GM12878 (cell line): ENCODE data around the gene COBLL1. TPM values are rescaled to one million over a fixed set of nuclear protein-coding genes. Genes with fewer than 3 reads are reported as not detected.

Source experiments
- ATAC-seq: fragments of 200-7000 bp; cut with Tn5 transposase; 3 replicates; pipeline ENCODE4 v1.9.1; 2020; ENCODE audit warnings: mild to moderate bottlenecking, moderate library complexity
- BruUV-seq: library from RNA; stranded (reverse); fragments of 400-500 nt; replicated peaks from 2 replicates; lab custom pipeline; 2021; lab: Mats Ljungman, UMichigan
- CTCF ChIA-PET: fragments of 300-600 bp; sonication (Branson Sonifier 250); formaldehyde crosslinking; extraction: SDS; loops from one replicate; lab custom pipeline; 2021; ENCODE audit warnings: inconsistent platforms; lab: Yijun Ruan, JAX
- POLR2A ChIA-PET: fragments of 350-600 bp; formaldehyde crosslinking; extraction: SDS; loops from one replicate; lab custom pipeline; 2021; ENCODE audit warnings: inconsistent platforms; lab: Charles Lee
- RAD21 ChIA-PET: fragments of 300-600 bp; sonication (Branson Sonifier 250); formaldehyde crosslinking; loops from one replicate; lab custom pipeline; 2023; ENCODE audit warnings: antibody characterized with exemption; ENCODE audit not compliant: unreplicated experiment; lab: Charles Lee
- SMC1A ChIA-PET: fragments of 300-600 bp; sonication (Branson Sonifier 250); formaldehyde crosslinking; loops from one replicate; lab custom pipeline; 2023; ENCODE audit not compliant: unreplicated experiment, uncharacterized antibody; lab: Charles Lee
- DNase-seq: peaks from one replicate; pipeline ENCODE4 v3.0.0-alpha.2; 2011; ENCODE audit warnings: low read depth, low spot score
- FAIRE-seq: peaks from 3 replicates; lab custom pipeline; 2011; peaks lifted over from hg19 to GRCh38; lab: Jason Lieb, UNC
- H2AFZ ChIP-seq: 2 replicates; pipeline ENCODE4 v1.6.0; 2011; ENCODE audit warnings: low read depth, low read length, control low read depth; ENCODE audit not compliant: control insufficient read depth
- H3K27ac ChIP-seq: 2 replicates; pipeline ENCODE4 v1.5.1; 2011; ENCODE audit warnings: control low read depth; ENCODE audit not compliant: control insufficient read depth, insufficient read depth
- H3K27me3 ChIP-seq, 2 experiments: replicated peaks in 1 of 2; 2 replicates each; pipeline versions ENCODE4 v1.6.0 to v1.6.1; 2011; ENCODE audit warnings: low read length in 1 of 2; ENCODE audit not compliant: control insufficient read depth in 2 of 2, insufficient read depth in 2 of 2
- H3K36me3 ChIP-seq, 2 experiments: 2 replicates each; pipeline ENCODE4 v1.5.1; 2011; ENCODE audit warnings: low read length in 1 of 2; ENCODE audit not compliant: control insufficient read depth in 2 of 2, insufficient read depth in 2 of 2
- H3K4me1 ChIP-seq: 2 replicates; pipeline ENCODE4 v1.6.1; 2011; ENCODE audit warnings: mild to moderate bottlenecking, low read length, moderate library complexity, mixed read lengths; ENCODE audit not compliant: control insufficient read depth, insufficient read depth
- H3K4me2 ChIP-seq: 2 replicates; pipeline ENCODE4 v1.6.0; 2011; ENCODE audit warnings: control low read depth; ENCODE audit not compliant: control insufficient read depth, insufficient read depth
- H3K4me3 ChIP-seq: fragments of 200-600 bp; sonication (generic); 2 replicates; pipeline ENCODE4 v1.5.1; 2016
- H3K79me2 ChIP-seq: 2 replicates; pipeline ENCODE4 v1.6.0; 2011; ENCODE audit warnings: low read length; ENCODE audit not compliant: control insufficient read depth, insufficient read depth
- H3K9ac ChIP-seq: 2 replicates; pipeline ENCODE4 v1.8.0; 2011; ENCODE audit warnings: low read length, control low read depth, mixed read lengths; ENCODE audit not compliant: control insufficient read depth, insufficient read depth
- H3K9me3 ChIP-seq: replicated peaks from 3 replicates; pipeline ENCODE4 v1.5.1; 2011; ENCODE audit warnings: mild to moderate bottlenecking, low read length; ENCODE audit not compliant: control insufficient read depth, insufficient read depth
- H4K20me1 ChIP-seq: 2 replicates; pipeline ENCODE4 v1.6.0; 2011; ENCODE audit not compliant: control insufficient read depth, insufficient read depth
- BHLHE40 ChIP-seq, 2 experiments: fragments of 450-650 bp in 1 of 2; IDR thresholded peaks; 2 replicates each; pipeline ENCODE4 v1.6.1; 2011 to 2017; ENCODE audit warnings: low read depth in 2 of 2, borderline replicate concordance in 1 of 2, improper control_type of control experiment in 1 of 2, low read length in 1 of 2, mild to moderate bottlenecking in 1 of 2
- CEBPB ChIP-seq, 2 experiments: fragments of 150-350 bp in 1 of 2; IDR thresholded peaks; 2 replicates each; pipeline ENCODE4 v1.6.1; 2012 to 2014; ENCODE audit warnings: low read depth in 2 of 2, low read length in 2 of 2, borderline replicate concordance in 1 of 2, inconsistent platforms in 1 of 2
- REST ChIP-seq: IDR thresholded peaks from 2 replicates; pipeline ENCODE4 v1.6.1; 2012; ENCODE audit warnings: mild to moderate bottlenecking, low read depth, low read length
- RUNX3 ChIP-seq: IDR thresholded peaks from 2 replicates; pipeline ENCODE4 v1.6.1; 2012; ENCODE audit warnings: low read length, inconsistent platforms
- SMARCA5 ChIP-seq: fragments of 450-650 bp; IDR thresholded peaks from 2 replicates; pipeline ENCODE4 v1.6.1; 2017; ENCODE audit warnings: mild to moderate bottlenecking
- SREBF2 ChIP-seq: IDR thresholded peaks from 2 replicates; pipeline ENCODE4 v1.6.1; 2012; ENCODE audit warnings: mild to moderate bottlenecking, low read length
- ZBTB40 ChIP-seq: fragments of 450-650 bp; IDR thresholded peaks from 2 replicates; pipeline ENCODE4 v1.6.1; 2016; ENCODE audit warnings: mild to moderate bottlenecking, moderate library complexity, borderline replicate concordance
- WGBS: methylation state at CpG from one replicate; pipeline ENCODE4 v1.1.6; 2016; ENCODE audit warnings: low lambda C conversion rate; ENCODE audit not compliant: insufficient replicate concordance, insufficient coverage; ENCODE audit errors: missing lambda C conversion rate; 5-methylcytosine and 5-hydroxymethylcytosine counted together
- in situ Hi-C: fragments of 300-500 bp; cut with MboI; formaldehyde crosslinking; loops from 9 replicates; pipeline ENCODE4 v1.14.3; 2018; ENCODE audit warnings: mixed read lengths
- intact Hi-C: fragments of 100-400 bp; cut with micrococcal nuclease; formaldehyde crosslinking; loops from one replicate; pipeline ENCODE4 v1.14.2; 2022; ENCODE audit not compliant: unreplicated experiment
- polyA plus RNA-seq, 11 experiments: library from polyadenylated mRNA; depleted of rRNA in 4 of 11; unstranded in 6 of 11; stranded (reverse) in 5 of 11; fragments of >200 nt; fragmentation: Nextera tagmentation in 4 of 11; fragmentation: Illumina TruSeq in 1 of 11; extraction: Ambion mirVana in 4 of 11; extraction: Trizol in 1 of 11; gene quantifications; 1 replicate in 1 of 11; 2 replicates in 10 of 11; pipeline versions ENCODE4 v1.2.1 to v1.2.3, GENCODE V29; 2011 to 2016; ENCODE audit warnings: inconsistent platforms in 2 of 11, missing spikeins in 2 of 11, low read depth in 1 of 11
- total RNA-seq, 4 experiments: library from RNA; depleted of rRNA in 3 of 4; stranded (reverse); fragments of >200 nt in 3 of 4; fragmentation: Illumina TruSeq in 1 of 4; extraction: Trizol in 1 of 4; gene quantifications; 2 replicates each; pipeline versions ENCODE4 v1.2.1 to v1.2.3, GENCODE V29; 2013 to 2021

Gene COBLL1
- total and polyA plus RNA-seq, 10 of the 15 experiments (the other 5 are each of a cell fraction or from before 2014, with no cell fraction given), result 0.46 TPM; not detected in 9

- TF ChIP-seq REST (no peak), CEBPB (IDR thresholded peaks at IDR 0.05; ENCODE audit: borderline replicate concordance in 1 of 2, low read depth in 2 of 2, low read length in 2 of 2) (no peak), SREBF2 (no peak), BHLHE40 (IDR thresholded peaks at IDR 0.05; ENCODE audit: borderline replicate concordance in 1 of 2, low read depth in 2 of 2, low read length in 1 of 2) (no peak), RUNX3 (no peak)
Observed at GRCh38 chr2:164875334-164876205, 33.9 kb upstream of the COBLL1 start (continued).

GRCh38 chr2:164873210-164873908, 31.7 kb upstream of the COBLL1 start:
- no TSS peak for BruUV-seq
- no peak for TF ChIP-seq ZBTB40
- no peak for TF ChIP-seq CEBPB (IDR thresholded peaks at IDR 0.05; ENCODE audit: borderline replicate concordance in 1 of 2, low read depth in 2 of 2, low read length in 2 of 2)
- no peak for TF ChIP-seq SMARCA5

More at GRCh38 chr2:164873210-164873908, 31.7 kb upstream of the COBLL1 start:
- FAIRE-seq (no peak), DNase-seq (no peak), ATAC-seq (no peak)
- Histone ChIP-seq H2AFZ (no peak overlapping the region), H3K79me2 (no peaks in the 10 kb centered on the region), H3K27ac (no peak overlapping the region), H3K4me2 (no peak overlapping the region), H3K9me3 (no peaks in the 10 kb centered on the region), H3K4me1 (no peaks in the 10 kb centered on the region), H3K36me3 (no peaks in the 10 kb centered on the region), H3K27me3 (no peaks in the 10 kb centered on the region), H3K9ac (no peak overlapping the region), H4K20me1 (no peaks in the 10 kb centered on the region), H3K4me3 (no peak overlapping the region)
- intact Hi-C loops, result no loop called here
- ChIA-PET RAD21 (no interaction called here), SMC1A (no interaction called here), POLR2A (interaction anchor here (0.6 kb wide), 1 partner anchor 12 kb away, joined by 3 read pairs; no protein-coding TSS in a partner anchor), CTCF (no interaction called here)
- in situ Hi-C loops, result no loop called here
- WGBS, result 17% methylated on average over 9 of the region's 9 CpGs
